GM19238 (cell line): ENCODE data around the gene CSDE1.
A peak's percentile ranks its signal among the peaks of the same experiment; 100 is the strongest.

Source experiments
- DNase-seq: peaks from one replicate; pipeline ENCODE4 v3.0.0; 2011; ENCODE audit warnings: low spot score; ENCODE audit not compliant: insufficient read length

The CSDE1 gene

GRCh38 chr1:114702737-114703136, 55.0 kb downstream of the CSDE1 start:
- no peak for DNase-seq

GRCh38 chr1:114701931-114702330, 55.9 kb downstream of the CSDE1 start:
- DNase-seq, result no peak

- DNase-seq, result no peak
Observed at GRCh38 chr1:114700036-114700600, 57.7 kb downstream of the CSDE1 start.

- DNase-seq, result no peak
Observed at GRCh38 chr1:114696810-114697209, 61.0 kb downstream of the CSDE1 start.

GRCh38 chr1:114695430-114696058, 62.2 kb downstream of the CSDE1 start, which contains the start of gene AMPD1:
Gene AMPD1, minus strand, starts transcription at chr1:114695546. Its CDS starts 75 bp downstream, at chr1:114695471.
- DNase-seq, result no peak

- no peak for DNase-seq
Observed at GRCh38 chr1:114694540-114695310, 63.1 kb downstream of the CSDE1 start.

GRCh38 chr1:114692947-114693346, 64.8 kb downstream of the CSDE1 start:
- DNase-seq, result no peak

GRCh38 chr1:114691061-114691460, 66.7 kb downstream of the CSDE1 start:
- no peak for DNase-seq

GRCh38 chr1:114690148-114690547, 67.6 kb downstream of the CSDE1 start:
- no peak for DNase-seq

GRCh38 chr1:114688526-114688925, 69.3 kb downstream of the CSDE1 start:
- no peak for DNase-seq

- DNase-seq, result no peak
Observed at GRCh38 chr1:114685851-114686250, 71.9 kb downstream of the CSDE1 start.

- DNase-seq, result no peak
Observed at GRCh38 chr1:114677691-114678090, 80.1 kb downstream of the CSDE1 start.

GRCh38 chr1:114676115-114676514, 81.7 kb downstream of the CSDE1 start:
- DNase-seq, result no peak

GRCh38 chr1:114671939-114672275, 85.9 kb downstream of the CSDE1 start:
- no peak for DNase-seq

GRCh38 chr1:114671011-114671938, 86.5 kb downstream of the CSDE1 start:
- DNase-seq, result no peak

- DNase-seq, result peak; percentile 77
Observed at GRCh38 chr1:114670083-114671010, 87.4 kb downstream of the CSDE1 start.

- no peak for DNase-seq
Observed at GRCh38 chr1:114669562-114670082, 88.2 kb downstream of the CSDE1 start, which contains the start of gene DENND2C. Gene DENND2C, minus strand, starts transcription at chr1:114670049. Its CDS starts 44,065 bp downstream, at chr1:114625984.

GRCh38 chr1:114668784-114669561, 88.8 kb downstream of the CSDE1 start:
- no peak for DNase-seq

- DNase-seq, result no peak
Observed at GRCh38 chr1:114668373-114668772, 89.4 kb downstream of the CSDE1 start.
